Stimulated activated CD8-positive, alpha-beta memory T cell treated with anti-CD3 and anti-CD28 coated beads, Interleukin-15, amount 100 ng/mL, for 48 hours (primary cell): ENCODE measurements around the gene CNTFR.

ENCODE experiments used
- DNase-seq, 2 donors: peaks; one replicate each; pipeline ENCODE4 v3.0.0-alpha.2; 2020; ENCODE audit warnings: low read depth in 2 of 2

CNTFR gene

DNA sequence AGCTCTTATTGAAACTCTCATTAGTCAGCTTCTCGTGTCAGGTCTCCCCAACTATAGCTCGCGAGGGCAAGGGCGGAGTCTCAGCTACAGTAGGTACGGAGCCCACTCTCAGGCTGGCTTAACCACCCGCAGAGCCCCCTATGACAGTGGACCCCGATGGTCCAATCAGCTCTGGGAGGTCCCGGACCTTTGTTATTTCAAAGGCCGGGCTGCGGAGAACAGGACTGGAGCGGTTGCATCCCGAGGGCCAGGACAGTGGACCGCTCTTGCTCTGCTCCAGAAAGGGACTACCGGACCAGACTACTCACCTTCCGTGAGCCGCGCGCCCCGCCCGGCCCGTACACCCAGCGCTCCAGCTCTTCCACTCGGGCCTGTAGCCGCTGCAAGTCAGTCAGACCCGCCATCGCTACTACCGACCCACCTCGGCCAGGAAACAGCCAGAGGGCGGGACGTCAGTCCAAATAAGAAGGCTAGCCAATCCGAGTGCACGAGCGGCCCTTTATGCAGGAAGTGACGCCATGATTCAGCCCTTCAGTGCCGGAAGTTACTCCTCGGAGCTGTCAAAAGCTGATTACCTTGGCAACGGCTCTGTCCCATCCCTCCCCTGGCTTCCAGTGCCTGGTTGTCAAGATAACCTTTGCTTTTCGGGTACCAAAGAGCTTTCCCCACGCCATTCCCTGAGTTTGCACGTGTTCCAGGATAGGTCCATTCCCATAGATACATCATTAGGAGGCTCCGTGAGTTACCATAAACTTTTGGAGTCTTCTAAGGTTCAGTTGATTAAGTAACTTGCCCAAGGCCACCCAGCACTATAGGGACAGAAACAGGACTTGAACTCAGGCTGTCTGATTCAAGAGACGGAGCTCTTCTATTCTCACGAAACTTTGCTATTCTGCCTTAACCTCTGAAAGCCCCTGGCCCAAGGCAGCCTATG is 30.8 kb upstream of the CNTFR start, which contains the start of gene DCTN3:
DCTN3 (minus strand) TSS at position 435 of the 934 bp plus-strand sequence; CDS start at position 404, 31 bp downstream.
- peak; percentile 82 to 85 for DNase-seq

- no peak for DNase-seq
Measured at GRCh38 chr9:34615132-34615531, 25.6 kb upstream of the CNTFR start.

GRCh38 chr9:34612788-34613390 is 23.4 kb upstream of the CNTFR start:
- peak; percentile 38 to 52 for DNase-seq

GRCh38 chr9:34611811-34612787 is 22.6 kb upstream of the CNTFR start, which contains the start of gene RPP25L:
RPP25L (minus strand) TSS chr9:34612097; CDS start chr9:34611296, 801 bp downstream.
- peak; percentile 73 to 81 for DNase-seq

DNA sequence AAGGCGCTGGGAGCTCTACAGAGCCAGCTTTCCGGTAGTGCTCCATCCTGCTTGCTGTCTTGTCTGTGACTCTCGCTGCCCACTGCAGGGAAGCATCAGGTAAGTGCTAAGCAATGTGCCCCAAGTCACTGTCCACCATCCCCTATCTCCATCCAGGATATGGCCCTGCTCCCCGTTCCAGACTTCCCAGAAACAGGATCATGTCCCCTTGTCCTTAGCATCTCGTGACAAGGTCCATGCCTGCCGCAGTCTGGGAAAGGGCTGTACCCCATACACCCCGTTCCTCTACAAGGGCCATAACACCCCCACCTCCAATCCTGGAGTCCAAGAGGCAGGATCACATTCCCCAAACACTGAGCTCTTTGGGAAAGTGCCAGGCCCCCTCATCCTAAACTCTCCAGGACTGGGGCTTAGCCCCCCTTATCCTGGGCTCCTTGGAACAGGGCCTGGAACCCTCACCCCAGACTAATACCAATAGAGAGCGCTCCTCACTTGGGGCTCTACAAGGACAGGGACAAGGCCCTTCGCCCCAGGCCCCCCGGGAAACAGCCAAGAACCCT is 21.8 kb upstream of the CNTFR start:
- DNase-seq = no peak

GRCh38 chr9:34610434-34611206 is 21.1 kb upstream of the CNTFR start:
- no peak for DNase-seq

GRCh38 chr9:34607331-34607730 is 17.8 kb upstream of the CNTFR start:
- no peak for DNase-seq

- no peak for DNase-seq
Measured at GRCh38 chr9:34606905-34607304, 17.4 kb upstream of the CNTFR start.

DNA sequence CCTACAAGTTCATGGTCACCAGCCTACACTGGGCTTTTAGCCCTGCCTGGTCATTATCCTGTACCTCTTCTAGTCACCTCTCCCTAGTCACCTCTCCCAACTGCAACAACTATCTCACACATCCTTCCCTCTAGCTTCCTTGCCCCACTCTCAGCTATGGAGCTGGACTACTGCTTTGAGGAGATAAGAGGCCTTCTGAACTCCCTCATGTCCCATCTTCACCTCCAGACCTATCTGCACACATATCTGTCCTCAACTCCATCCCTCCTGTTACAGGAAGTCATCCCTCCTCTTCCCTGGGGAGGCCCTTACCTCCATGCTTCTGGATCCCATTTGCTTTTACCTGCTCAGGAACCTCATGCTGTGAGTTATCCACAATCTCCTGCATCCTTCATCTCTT is 16.7 kb upstream of the CNTFR start:
- DNase-seq = no peak

DNA sequence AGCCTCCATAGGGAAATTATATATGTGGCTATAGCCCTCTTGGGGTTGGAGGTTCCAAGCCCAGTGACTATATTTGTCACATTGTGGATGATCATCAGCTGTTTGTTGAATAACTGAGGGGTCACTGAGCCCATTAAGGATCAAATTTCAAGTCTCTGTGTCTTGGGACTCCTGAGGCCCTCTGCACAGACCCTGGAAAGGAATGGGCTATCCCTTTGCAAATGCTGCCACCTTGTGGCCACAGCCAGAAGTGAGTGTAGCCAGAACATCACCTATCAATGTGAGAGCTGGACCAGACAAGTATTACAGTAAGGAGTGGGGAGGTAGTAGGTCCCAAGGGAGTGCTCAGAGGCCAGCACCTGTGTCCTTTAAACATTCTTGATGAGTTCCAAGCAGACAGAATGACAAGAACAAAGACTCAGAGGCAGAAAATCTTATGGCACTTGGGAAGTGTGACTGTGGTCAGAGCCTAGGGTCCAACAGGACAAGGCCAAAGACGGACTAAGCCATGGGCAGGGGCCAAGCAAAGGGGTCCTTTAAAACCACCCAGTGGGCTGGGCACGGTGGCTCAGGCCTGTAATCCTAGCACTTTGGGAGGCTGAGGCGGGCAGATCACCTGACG is 14.2 kb upstream of the CNTFR start:
- peak; percentile 54 to 61 for DNase-seq

GRCh38 chr9:34601937-34602573 is 12.5 kb upstream of the CNTFR start:
- no peak for DNase-seq

GRCh38 chr9:34600908-34601307 is 11.4 kb upstream of the CNTFR start:
- no peak for DNase-seq

DNA sequence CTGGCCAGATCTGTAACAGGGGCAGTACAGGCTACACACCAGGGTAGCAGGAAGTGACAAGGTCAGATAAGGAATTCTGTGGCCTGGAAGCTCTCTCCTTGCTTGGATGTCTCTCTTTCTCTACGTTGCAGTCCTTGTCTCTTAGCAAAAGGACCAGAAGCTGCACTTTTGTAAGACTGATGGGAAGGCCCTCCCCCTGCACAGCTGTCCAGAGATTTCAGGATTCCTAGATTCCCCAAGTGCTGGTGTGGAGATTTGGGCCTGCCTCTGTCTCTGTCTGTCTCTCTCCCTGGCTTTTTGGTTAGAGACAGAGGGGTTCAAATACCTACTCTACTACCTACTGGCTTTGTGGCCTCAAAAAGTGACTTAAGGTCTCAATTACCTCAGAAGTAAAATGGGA is 10.0 kb upstream of the CNTFR start:
- no peak for DNase-seq

- no peak for DNase-seq
Measured at GRCh38 chr9:34594177-34594576, 4.7 kb upstream of the CNTFR start.

DNA sequence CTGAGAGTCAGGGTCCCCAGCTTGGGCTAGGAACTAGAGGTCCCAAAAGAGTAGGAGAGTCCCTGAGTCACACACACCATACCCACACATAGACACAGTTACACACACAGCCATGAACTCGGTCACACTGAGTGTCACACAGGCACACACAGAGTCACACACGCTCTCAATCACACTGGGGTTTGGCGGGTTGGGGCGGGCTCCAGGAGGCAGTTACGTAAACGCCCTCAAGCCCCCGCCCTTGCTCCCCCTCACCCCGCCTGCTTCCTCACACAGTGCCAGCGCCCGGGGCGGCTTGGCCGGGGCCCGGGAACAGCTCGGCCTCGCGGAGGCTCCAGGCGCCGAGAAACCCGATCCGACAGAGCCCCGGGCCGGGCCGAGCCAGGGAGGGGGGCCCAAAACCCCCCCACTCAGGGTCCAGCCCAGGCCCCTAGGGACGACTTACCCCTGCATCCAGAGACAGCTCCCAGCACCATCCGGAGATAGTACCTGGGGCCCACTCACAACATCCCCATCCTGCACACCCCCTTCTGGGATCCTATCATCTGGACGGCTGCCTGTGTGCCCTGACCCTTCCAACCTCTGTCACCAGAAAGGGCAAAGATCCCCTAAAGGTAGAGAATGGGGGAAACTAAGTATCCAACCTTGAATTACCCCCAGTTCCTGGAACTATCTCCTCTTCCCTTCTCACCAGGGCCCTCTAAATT is 3.5 kb upstream of the CNTFR start:
- no peak for DNase-seq

DNA sequence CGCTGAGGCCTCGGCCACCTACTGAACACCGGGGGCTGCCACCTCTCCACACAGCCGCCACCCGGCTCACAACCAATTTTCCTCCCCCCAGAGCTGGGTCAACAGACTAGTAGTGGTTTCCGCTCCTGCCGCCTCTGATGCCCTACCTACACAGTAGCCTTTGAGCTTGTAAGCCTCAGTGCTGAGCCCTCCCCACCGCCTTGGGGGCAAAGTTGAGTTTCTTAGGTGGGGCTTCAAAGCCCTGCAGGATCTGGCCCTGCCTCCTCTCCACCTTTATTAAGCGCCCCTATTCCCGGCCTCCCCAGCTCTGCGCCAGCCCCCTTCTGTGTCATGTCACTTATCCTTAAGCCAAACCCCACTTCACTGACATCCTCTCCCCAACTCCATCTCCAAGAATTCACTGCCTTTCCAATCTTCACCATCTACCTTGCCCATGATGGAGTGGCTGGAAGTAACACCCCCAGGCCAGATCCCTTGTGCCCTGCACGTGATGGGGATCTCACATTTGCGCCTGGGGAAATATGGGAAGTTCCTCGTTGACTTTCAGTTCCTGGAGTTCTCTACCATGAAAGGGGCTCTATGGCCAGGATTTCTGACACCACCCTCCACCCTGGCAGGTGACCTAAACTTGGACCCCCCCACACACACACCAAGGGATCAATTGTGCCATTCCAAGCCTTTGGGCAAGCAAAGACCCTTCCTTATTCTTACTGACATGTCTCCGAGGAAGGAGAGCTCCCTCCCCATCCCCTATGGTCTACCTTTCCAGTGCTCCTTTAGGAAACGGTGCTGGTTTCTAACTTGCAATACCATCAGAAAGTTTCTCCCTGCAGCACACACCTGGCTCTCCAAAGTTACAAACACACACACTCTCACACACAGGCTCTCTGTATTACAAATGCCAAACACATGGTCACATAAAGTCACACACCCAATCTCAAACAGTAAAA is 2.7 kb upstream of the CNTFR start:
- DNase-seq = no peak

DNA sequence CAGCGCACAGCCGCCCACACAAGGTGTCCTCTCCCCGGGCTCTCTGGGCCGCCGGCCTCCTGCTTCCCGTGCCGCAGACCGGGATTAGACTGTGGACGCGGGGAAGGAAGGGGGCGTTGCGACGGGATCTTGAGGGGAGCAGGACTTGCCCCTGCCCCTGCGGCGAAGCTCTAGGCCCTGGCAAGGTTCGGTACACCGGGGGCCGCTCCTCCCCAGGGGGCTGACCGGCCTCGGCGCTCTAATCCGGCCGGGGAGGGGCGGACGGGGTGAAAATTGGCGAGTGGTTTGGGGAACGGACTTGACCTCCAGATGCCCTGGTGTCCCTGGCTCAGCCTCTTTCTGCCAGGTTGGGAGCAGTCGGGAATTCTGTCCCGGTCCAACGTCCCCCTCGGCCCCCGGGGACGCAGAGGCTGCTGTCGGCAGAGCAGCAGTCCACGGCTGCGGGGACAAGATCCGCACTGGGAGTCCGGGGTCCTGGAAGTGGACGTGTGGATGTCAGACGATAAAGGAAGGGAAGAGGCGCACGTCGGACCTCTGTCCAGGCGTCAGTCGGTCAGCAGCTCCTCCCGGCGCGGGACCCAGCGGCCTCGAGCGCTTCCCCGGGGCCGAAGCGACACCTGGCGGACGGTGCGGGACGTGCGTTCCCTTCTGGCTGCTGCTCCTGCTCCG is 1.9 kb upstream of the CNTFR start:
- peak; percentile 64 to 71 for DNase-seq
